ENCODE measurements around the gene HS3ST1.

DNA sequence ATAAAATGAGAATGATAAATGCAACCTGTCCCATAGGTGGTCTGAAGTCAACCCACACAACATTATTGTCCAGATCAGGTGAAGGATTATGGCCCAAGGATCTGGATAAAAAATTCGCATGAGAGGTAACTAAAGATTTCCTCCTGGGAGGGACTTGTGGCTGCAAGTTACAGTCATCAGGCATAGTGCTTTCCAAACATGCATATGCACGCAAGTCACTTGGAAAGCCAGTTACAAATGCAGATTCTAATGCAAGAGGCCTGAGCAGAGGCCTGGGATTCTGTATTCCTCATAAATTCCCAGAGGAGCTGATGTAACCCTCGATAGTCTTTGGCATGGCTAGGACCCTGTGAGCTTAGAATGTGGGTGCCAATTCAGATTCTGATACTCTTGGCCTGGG, 21.1 kb downstream of the HS3ST1 start:
- TF ChIP-seq, protein P1, sequence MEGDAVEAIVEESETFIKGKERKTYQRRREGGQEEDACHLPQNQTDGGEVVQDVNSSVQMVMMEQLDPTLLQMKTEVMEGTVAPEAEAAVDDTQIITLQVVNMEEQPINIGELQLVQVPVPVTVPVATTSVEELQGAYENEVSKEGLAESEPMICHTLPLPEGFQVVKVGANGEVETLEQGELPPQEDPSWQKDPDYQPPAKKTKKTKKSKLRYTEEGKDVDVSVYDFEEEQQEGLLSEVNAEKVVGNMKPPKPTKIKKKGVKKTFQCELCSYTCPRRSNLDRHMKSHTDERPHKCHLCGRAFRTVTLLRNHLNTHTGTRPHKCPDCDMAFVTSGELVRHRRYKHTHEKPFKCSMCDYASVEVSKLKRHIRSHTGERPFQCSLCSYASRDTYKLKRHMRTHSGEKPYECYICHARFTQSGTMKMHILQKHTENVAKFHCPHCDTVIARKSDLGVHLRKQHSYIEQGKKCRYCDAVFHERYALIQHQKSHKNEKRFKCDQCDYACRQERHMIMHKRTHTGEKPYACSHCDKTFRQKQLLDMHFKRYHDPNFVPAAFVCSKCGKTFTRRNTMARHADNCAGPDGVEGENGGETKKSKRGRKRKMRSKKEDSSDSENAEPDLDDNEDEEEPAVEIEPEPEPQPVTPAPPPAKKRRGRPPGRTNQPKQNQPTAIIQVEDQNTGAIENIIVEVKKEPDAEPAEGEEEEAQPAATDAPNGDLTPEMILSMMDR (IDR thresholded peaks at IDR 0.05), result no peak
- TF ChIP-seq EP300 (IDR thresholded peaks at IDR 0.05), result no peak
- no peak for TF ChIP-seq POLR2A (IDR thresholded peaks at IDR 0.05)

Measured in ovary (tissue), 3 donors.